22Rv1 (cell line): ENCODE data around the gene CUL3.

ENCODE experiments used
- ZFX ChIP-seq: fragments of 450-650 bp; IDR thresholded peaks from 2 replicates; pipeline ENCODE4 v1.6.1; 2017; ENCODE audit warnings: antibody characterized with exemption, borderline replicate concordance
- TF ChIP-seq, protein P1 (sequence below): fragments of 450-650 bp; IDR thresholded peaks from 2 replicates; pipeline ENCODE4 v1.5.1; 2017; ENCODE audit warnings: mild to moderate bottlenecking

DNA sequence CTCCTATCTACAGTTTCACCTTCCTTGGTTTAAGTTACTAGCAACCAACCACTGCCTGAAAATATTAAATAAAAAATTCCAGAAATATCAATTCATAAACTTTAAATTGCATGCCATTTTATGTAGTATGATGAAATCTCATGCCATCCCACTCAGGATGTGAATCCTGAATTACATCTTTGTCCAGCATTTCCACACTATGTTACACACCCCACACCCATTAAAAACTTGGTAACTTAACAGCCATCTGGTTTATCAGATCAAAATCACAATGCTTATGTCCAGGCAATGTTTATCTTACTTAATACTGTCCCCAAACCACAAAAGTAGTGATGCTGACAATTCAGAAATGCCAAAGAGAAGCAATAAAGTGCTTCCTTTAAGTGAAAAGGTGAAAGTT lies 21.6 kb downstream of the CUL3 start:
- TF ChIP-seq, protein P1, sequence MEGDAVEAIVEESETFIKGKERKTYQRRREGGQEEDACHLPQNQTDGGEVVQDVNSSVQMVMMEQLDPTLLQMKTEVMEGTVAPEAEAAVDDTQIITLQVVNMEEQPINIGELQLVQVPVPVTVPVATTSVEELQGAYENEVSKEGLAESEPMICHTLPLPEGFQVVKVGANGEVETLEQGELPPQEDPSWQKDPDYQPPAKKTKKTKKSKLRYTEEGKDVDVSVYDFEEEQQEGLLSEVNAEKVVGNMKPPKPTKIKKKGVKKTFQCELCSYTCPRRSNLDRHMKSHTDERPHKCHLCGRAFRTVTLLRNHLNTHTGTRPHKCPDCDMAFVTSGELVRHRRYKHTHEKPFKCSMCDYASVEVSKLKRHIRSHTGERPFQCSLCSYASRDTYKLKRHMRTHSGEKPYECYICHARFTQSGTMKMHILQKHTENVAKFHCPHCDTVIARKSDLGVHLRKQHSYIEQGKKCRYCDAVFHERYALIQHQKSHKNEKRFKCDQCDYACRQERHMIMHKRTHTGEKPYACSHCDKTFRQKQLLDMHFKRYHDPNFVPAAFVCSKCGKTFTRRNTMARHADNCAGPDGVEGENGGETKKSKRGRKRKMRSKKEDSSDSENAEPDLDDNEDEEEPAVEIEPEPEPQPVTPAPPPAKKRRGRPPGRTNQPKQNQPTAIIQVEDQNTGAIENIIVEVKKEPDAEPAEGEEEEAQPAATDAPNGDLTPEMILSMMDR, result no peak
- TF ChIP-seq ZFX, result no peak
